Right atrium auricular region (tissue), 2 donors: ENCODE data around the gene TPRG1L. TPM values are rescaled to one million over a fixed set of nuclear protein-coding genes. Genes with fewer than 3 reads are reported as not detected.

ENCODE experiments used
- DNase-seq: peaks from one replicate; pipeline ENCODE4 v3.0.0-alpha.2; 2019; ENCODE audit warnings: low spot score
- H3K27ac ChIP-seq, 2 donors: fragments of 200-600 bp; sonication (generic); 1 replicate in 1 of 2; 2 replicates in 1 of 2; pipeline ENCODE4 v1.5.1; 2016 to 2019
- H3K27me3 ChIP-seq, 2 donors: fragments of 200-600 bp; sonication (generic); one replicate each; pipeline versions ENCODE4 v1.5.1 to v1.6.0; 2017 to 2019
- H3K36me3 ChIP-seq: fragments of 200-600 bp; sonication (generic); one replicate; pipeline ENCODE4 v1.5.1; 2016
- H3K4me1 ChIP-seq, 2 donors: fragments of 200-600 bp; sonication (generic); one replicate each; pipeline versions ENCODE4 v1.5.1 to v1.6.0; 2017 to 2019
- H3K4me3 ChIP-seq, 2 donors: fragments of 200-600 bp; sonication (generic); 1 replicate in 1 of 2; 2 replicates in 1 of 2; pipeline ENCODE4 v1.5.1; 2017 to 2019; ENCODE audit warnings: mild to moderate bottlenecking in 1 of 2, moderate library complexity in 1 of 2
- H3K9me3 ChIP-seq, 2 donors: fragments of 200-600 bp; sonication (generic); one replicate each; pipeline ENCODE4 v1.5.1; 2019
- total RNA-seq, 2 donors: library from RNA; depleted of rRNA; stranded (reverse); fragments of >200 nt; gene quantifications; one replicate each; pipeline ENCODE4 v1.1.0, GENCODE V29; 2016
- TF ChIP-seq, protein P1 (sequence below), 2 donors: fragments of 200-600 bp; sonication (generic); IDR thresholded peaks; one replicate each; pipeline ENCODE4 v1.5.1; 2019; ENCODE audit warnings: antibody characterized with exemption in 2 of 2

The TPRG1L gene
- total RNA-seq, 2 donors from 2014 or later: 30.0 to 33.3 TPM

DNA sequence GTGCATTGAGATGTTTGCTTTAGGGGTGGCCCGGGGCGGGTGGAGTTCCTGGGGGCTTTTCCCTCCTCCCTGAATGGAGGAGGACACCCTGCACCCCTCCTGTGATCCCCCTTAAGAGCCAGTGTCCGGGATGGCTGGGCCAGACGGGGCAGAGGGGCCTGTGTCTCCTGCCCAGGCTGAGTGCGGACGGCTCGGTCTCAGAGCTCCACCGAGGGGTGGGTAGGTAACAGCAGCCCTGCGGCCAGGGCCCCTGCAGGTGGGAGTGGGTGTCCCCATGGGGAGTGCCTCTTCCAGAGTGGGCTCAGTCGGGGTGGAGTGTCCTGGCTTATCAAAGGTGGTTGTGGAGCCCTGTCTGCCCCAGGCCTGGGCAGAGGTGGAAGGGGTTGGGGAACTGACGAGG lies 50.6 kb downstream of the TPRG1L start:
- no peak for DNase-seq
- H3K4me1 ChIP-seq: no peaks in the 10 kb centered on the region
- no peak overlapping the region for H3K4me3 ChIP-seq
- no peaks in the 10 kb centered on the region for H3K9me3 ChIP-seq
- H3K27ac ChIP-seq: no peak overlapping the region
- no peaks in the 10 kb centered on the region for H3K36me3 ChIP-seq
- TF ChIP-seq, protein P1, sequence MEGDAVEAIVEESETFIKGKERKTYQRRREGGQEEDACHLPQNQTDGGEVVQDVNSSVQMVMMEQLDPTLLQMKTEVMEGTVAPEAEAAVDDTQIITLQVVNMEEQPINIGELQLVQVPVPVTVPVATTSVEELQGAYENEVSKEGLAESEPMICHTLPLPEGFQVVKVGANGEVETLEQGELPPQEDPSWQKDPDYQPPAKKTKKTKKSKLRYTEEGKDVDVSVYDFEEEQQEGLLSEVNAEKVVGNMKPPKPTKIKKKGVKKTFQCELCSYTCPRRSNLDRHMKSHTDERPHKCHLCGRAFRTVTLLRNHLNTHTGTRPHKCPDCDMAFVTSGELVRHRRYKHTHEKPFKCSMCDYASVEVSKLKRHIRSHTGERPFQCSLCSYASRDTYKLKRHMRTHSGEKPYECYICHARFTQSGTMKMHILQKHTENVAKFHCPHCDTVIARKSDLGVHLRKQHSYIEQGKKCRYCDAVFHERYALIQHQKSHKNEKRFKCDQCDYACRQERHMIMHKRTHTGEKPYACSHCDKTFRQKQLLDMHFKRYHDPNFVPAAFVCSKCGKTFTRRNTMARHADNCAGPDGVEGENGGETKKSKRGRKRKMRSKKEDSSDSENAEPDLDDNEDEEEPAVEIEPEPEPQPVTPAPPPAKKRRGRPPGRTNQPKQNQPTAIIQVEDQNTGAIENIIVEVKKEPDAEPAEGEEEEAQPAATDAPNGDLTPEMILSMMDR (IDR thresholded peaks at IDR 0.05): no peak
- H3K27me3 ChIP-seq: no peaks in the 10 kb centered on the region

DNA sequence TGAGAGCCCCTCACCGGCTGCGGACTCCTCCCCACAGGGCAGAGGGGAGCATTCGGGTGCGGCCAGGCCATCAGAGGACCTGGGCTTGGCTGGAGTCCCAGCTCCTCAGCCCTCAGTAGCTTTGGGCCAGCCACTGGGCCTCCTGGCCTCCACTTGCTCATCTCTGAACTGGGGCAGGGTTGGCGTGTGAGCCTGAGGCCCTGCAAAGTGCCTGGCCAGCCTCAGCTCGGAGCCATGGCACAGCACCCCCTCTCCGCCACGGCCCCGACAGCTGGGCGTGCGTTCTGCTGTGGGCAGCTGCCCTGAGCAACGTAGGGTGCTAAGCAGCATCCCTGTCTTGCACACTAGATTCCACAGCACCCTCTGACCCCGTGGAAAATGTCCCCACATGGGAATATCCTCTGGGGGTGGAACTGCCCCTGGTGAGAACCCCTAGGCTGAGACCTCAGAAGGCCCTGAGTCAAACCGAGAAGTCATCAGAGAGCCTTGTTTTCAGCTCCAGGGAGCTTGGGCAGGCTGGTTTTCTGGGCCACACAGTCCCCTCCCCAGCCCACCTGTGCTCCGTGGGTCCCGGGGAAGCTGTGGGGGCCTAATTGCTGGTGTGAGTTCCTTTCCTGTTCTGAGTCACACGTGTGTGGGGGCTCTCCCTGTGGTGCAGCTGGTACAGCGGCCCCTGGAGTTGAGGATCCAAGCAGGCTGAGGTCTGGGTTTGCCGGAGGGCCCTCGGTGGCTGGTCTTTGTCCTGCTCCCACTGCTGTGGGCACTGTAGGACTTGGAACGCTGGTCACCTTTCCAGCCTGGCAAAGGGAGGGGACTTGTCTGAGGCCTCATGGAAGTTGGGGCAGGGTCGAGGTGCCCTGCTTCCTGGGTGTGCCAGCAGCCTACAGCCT lies 52.0 kb downstream of the TPRG1L start:
- Histone ChIP-seq H3K27me3 (no peaks in the 10 kb centered on the region), H3K27ac (no peak overlapping the region), H3K4me1 (no peaks in the 10 kb centered on the region), H3K4me3 (no peak overlapping the region), H3K36me3 (no peaks in the 10 kb centered on the region), H3K9me3 (no peaks in the 10 kb centered on the region)
- TF ChIP-seq, protein P1 (IDR thresholded peaks at IDR 0.05): no peak
- DNase-seq: no peak

DNA sequence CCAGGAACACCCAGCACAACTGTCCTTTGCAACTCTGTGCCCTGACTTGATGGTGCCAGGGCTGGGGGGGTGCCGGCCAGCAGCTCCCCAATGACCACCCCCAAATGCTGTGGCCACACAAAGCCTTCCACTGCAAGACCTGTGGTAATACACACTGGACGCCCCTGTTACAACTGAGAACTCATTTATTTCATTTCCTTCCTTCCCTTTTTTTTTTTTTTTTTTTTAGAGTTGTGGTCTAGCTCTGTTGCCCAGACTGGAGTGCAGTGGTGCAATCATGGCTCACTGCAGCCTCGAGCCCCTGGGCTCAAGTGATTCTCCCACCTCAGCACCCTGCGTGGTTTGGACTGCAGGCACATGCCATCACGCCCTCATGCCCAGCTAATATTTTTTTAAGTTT lies 52.7 kb downstream of the TPRG1L start:
- H3K36me3 ChIP-seq: no peaks in the 10 kb centered on the region
- H3K4me3 ChIP-seq: no peak overlapping the region
- no peak overlapping the region for H3K27ac ChIP-seq
- DNase-seq: no peak
- H3K27me3 ChIP-seq: no peaks in the 10 kb centered on the region
- TF ChIP-seq, protein P1 (IDR thresholded peaks at IDR 0.05): no peak
- H3K9me3 ChIP-seq: no peaks in the 10 kb centered on the region
- H3K4me1 ChIP-seq: no peaks in the 10 kb centered on the region

DNA sequence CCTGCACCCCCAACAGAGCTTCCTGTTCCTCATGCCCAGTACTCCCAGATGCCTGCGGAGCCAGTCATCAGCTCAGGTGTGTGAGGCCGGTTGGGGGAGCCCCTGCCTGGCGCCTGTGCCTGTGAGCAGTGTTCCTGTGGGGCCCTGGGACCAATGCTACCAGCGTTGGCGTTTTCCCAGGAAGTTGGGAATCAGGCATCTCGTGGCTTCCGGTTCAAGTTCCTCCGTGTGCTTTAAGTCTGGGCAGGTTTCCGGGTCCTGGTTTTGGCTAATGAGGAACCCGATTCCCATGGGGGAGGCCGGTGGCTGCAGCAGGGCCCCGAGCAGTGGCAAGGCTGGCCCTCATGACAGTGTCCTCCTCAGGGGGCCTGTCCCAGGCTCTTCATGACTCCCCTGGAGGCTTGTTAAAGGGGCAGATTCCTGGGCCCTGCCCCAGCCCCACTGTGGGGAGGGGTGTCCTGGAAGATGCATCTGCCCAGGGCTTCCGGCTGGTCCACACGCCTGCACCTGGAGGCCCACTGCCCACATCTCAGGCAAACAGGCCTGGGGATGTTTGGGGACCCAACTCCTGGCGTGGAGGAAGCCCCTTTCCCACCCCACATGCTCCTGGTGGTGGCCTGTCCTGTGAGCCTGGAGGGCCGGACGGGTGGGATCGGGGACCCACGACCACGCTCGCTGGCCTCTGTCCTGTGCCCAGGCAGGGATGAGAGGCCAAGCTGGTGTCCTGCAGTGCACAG lies 53.7 kb downstream of the TPRG1L start:
- DNase-seq: no peak
- TF ChIP-seq, protein P1 (IDR thresholded peaks at IDR 0.05): no peak
- Histone ChIP-seq H3K4me3 (no peak overlapping the region), H3K27me3 (no peaks in the 10 kb centered on the region), H3K4me1 (no peaks in the 10 kb centered on the region), H3K9me3 (no peaks in the 10 kb centered on the region), H3K36me3 (no peaks in the 10 kb centered on the region), H3K27ac (no peak overlapping the region)

DNA sequence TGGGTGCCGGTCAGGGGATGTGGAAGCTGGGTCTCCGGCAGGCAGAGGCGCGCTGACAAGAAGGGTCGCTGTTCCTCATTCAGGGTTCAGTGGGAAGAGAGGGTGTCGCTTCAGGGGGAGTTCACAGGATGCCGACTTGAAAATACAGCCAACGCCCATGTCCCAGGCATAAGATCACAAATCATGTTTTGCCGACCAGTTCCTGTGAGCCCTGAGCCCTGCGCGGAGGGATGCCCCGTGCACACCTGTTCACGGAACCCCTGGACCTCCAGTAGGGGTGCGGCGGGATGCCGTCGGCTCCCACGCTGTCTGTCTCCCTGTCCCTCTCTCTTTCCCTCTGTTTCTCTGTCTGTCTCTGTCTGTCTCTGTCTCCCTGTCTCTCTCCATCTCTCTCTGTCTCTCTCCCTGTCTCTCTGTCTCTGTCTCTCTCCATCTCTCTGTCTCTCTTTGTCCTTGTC lies 54.3 kb downstream of the TPRG1L start:
- Histone ChIP-seq H3K36me3 (no peaks in the 10 kb centered on the region), H3K27me3 (no peaks in the 10 kb centered on the region), H3K4me1 (no peaks in the 10 kb centered on the region), H3K4me3 (no peak overlapping the region), H3K9me3 (no peaks in the 10 kb centered on the region), H3K27ac (no peak overlapping the region)
- no peak for DNase-seq
- TF ChIP-seq, protein P1 (IDR thresholded peaks at IDR 0.05): no peak

Other genes starting within 250 kb of the TPRG1L start
- 1 to 10 TPM in 1 of 2 donors, under 1 TPM in 1; 0.22 to 1.5 TPM for gene ARHGEF16, start 170.3 kb upstream of the TPRG1L start, total RNA-seq
- gene MEGF6, start 13.5 kb upstream of the TPRG1L start, total RNA-seq: 10 to 100 TPM; 14.9 to 32.6 TPM
- 10 to 100 TPM in 1 of 2 donors, 1 to 10 TPM in 1; 6.8 to 11.4 TPM for gene WRAP73, start 25.1 kb downstream of the TPRG1L start, total RNA-seq
- gene TP73, start 27.5 kb downstream of the TPRG1L start, total RNA-seq: under 1 TPM in 1 of 2 donors, not detected in 1; 0.16 TPM
- gene CCDC27, start 127.4 kb downstream of the TPRG1L start, total RNA-seq: not detected
- 10 to 100 TPM; 40.4 to 54.6 TPM for gene SMIM1, start 147.7 kb downstream of the TPRG1L start, total RNA-seq
- gene LRRC47, start 171.5 kb downstream of the TPRG1L start, total RNA-seq: 10 to 100 TPM; 31.7 to 33.6 TPM
- gene CEP104, start 232.2 kb downstream of the TPRG1L start, total RNA-seq: 10 to 100 TPM; 21.7 to 25.9 TPM
- gene DFFB, start 232.5 kb downstream of the TPRG1L start, total RNA-seq: 1 to 10 TPM; 3.2 to 5.3 TPM